GM23338 (cell line): ENCODE measurements around the gene RPL37A. TPM values are rescaled to one million over a fixed set of nuclear protein-coding genes. Genes with fewer than 3 reads are reported as not detected.

Experiments
- ATAC-seq: fragments of 200-7000 bp; cut with Tn5 transposase; 3 replicates; pipeline ENCODE4 v1.9.1; 2020
- DNase-seq: peaks from one replicate; pipeline ENCODE4 v3.0.0-alpha.2; 2015; ENCODE audit warnings: low spot score
- H2AFZ ChIP-seq: fragments of 200-600 bp; sonication (generic); 2 replicates; pipeline ENCODE4 v1.8.0; 2016; ENCODE audit warnings: antibody characterized with exemption, mild to moderate bottlenecking, moderate library complexity
- H3F3A ChIP-seq: fragments of 200-600 bp; sonication (generic); replicated peaks from 2 replicates; pipeline ENCODE4 v1.8.0; 2017; ENCODE audit warnings: antibody characterized with exemption, mixed run types, low read depth
- H3K27ac ChIP-seq: fragments of 200-600 bp; sonication (generic); 2 replicates; pipeline ENCODE4 v1.6.1; 2016; ENCODE audit warnings: low read depth
- H3K27me3 ChIP-seq: fragments of 200-600 bp; sonication (generic); 2 replicates; pipeline ENCODE4 v1.8.0; 2016; ENCODE audit warnings: mild to moderate bottlenecking, mixed run types, moderate library complexity; ENCODE audit not compliant: insufficient read depth
- H3K36me3 ChIP-seq: fragments of 200-600 bp; sonication (generic); 2 replicates; pipeline ENCODE4 v1.8.0; 2016; ENCODE audit warnings: mild to moderate bottlenecking; ENCODE audit not compliant: insufficient read depth
- H3K4me1 ChIP-seq: fragments of 200-600 bp; sonication (generic); 2 replicates; pipeline ENCODE4 v1.8.0; 2016; ENCODE audit warnings: mild to moderate bottlenecking, moderate library complexity; ENCODE audit not compliant: insufficient read depth
- H3K4me2 ChIP-seq: fragments of 200-600 bp; sonication (generic); 2 replicates; pipeline ENCODE4 v1.7.1; 2017; ENCODE audit warnings: mixed run types
- H3K4me3 ChIP-seq: fragments of 200-600 bp; sonication (generic); 2 replicates; pipeline ENCODE4 v1.6.1; 2016; ENCODE audit warnings: mixed run types
- H3K79me2 ChIP-seq: fragments of 200-600 bp; sonication (generic); replicated peaks from 2 replicates; pipeline ENCODE4 v1.8.0; 2017; ENCODE audit warnings: mild to moderate bottlenecking; ENCODE audit not compliant: insufficient read depth
- H3K9me2 ChIP-seq: fragments of 200-600 bp; sonication (generic); 2 replicates; pipeline ENCODE4 v1.8.0; 2017; ENCODE audit not compliant: insufficient read depth
- H4K20me1 ChIP-seq: fragments of 200-600 bp; sonication (generic); replicated peaks from 2 replicates; pipeline ENCODE4 v1.8.0; 2017; ENCODE audit warnings: mild to moderate bottlenecking; ENCODE audit not compliant: insufficient read depth
- H3K27ac Mint-ChIP-seq: 2 replicates; pipeline ENCODE4 v1.8.0; 2020; ENCODE audit warnings: inconsistent platforms, mild to moderate bottlenecking, moderate library complexity, mixed read lengths
- H3K27me3 Mint-ChIP-seq: 3 replicates; pipeline ENCODE4 v1.8.0; 2022; ENCODE audit warnings: low read depth, mild to moderate bottlenecking, moderate library complexity, mixed read lengths, inconsistent platforms; ENCODE audit not compliant: insufficient read depth, poor library complexity
- H3K36me3 Mint-ChIP-seq: 3 replicates; pipeline ENCODE4 v1.8.0; 2021; ENCODE audit warnings: low read depth, mild to moderate bottlenecking, inconsistent platforms, moderate library complexity, mixed read lengths
- H3K4me1 Mint-ChIP-seq: 3 replicates; pipeline ENCODE4 v1.8.0; 2020; ENCODE audit warnings: mild to moderate bottlenecking, inconsistent platforms, mixed read lengths
- H3K4me3 Mint-ChIP-seq: 3 replicates; pipeline ENCODE4 v1.8.0; 2021; ENCODE audit warnings: moderate library complexity, mild to moderate bottlenecking, inconsistent platforms, mixed read lengths
- H3K9me3 Mint-ChIP-seq: 3 replicates; pipeline ENCODE4 v1.8.0; 2020; ENCODE audit warnings: moderate library complexity, mild to moderate bottlenecking, inconsistent platforms, mixed read lengths
- CTCF ChIP-seq, 2 experiments: fragments of 200-600 bp in 1 of 2; sonication (generic) in 1 of 2; conservative IDR thresholded peaks; 2 replicates each; pipeline versions ENCODE4 v1.5.1 to v1.6.1; 2016 to 2017; ENCODE audit warnings: antibody characterized with exemption in 2 of 2, low read depth in 2 of 2, mild to moderate bottlenecking in 2 of 2, moderate library complexity in 1 of 2
- EZH2 ChIP-seq: fragments of 200-600 bp; sonication (generic); IDR thresholded peaks from one replicate; pipeline ENCODE4 v1.8.0; 2017; ENCODE audit warnings: antibody characterized with exemption, mild to moderate bottlenecking, low read depth; ENCODE audit not compliant: unreplicated experiment
- REST ChIP-seq: IDR thresholded peaks from one replicate; pipeline ENCODE4 v1.6.1; 2018; ENCODE audit warnings: antibody characterized with exemption; ENCODE audit not compliant: unreplicated experiment
- polyA plus RNA-seq: library from polyadenylated mRNA; unstranded; fragments of >200 nt; fragmentation: Nextera tagmentation; extraction: Ambion mirVana; gene quantifications from 2 replicates; pipeline ENCODE4 v1.2.1, GENCODE V29; 2016
- total RNA-seq: library from RNA; depleted of rRNA; stranded (reverse); fragments of >200 nt; shearing (Covaris generic); gene quantifications from 2 replicates; pipeline ENCODE4 v1.2.3, GENCODE V29; 2014
- TF ChIP-seq, protein P1 (sequence below): fragments of 250-450 bp; sonication (Bioruptor Pico); IDR thresholded peaks from 2 replicates; pipeline ENCODE4 v1.5.0; 2020; ENCODE audit warnings: mild to moderate bottlenecking, moderate library complexity

RPL37A gene
- total and polyA plus RNA-seq, 2 experiments from 2014 or later = 1,118 to 5,036 TPM

GRCh38 chr2:216519154-216519762 is 20.6 kb downstream of the RPL37A start:
- peak; percentile 90 for DNase-seq
- no peak overlapping the region for H2AFZ ChIP-seq
- no peaks in the 10 kb centered on the region for H3F3A ChIP-seq

More at GRCh38 chr2:216519154-216519762, 20.6 kb downstream of the RPL37A start:
- no peak overlapping the region for H3K4me2 ChIP-seq
- TF ChIP-seq CTCF (conservative IDR thresholded peaks at IDR 0.05; ENCODE audit: low read depth in 2 of 2) (peak; percentile 81 to 83), REST (no peak), EZH2 (no peak)
- TF ChIP-seq, protein P1, sequence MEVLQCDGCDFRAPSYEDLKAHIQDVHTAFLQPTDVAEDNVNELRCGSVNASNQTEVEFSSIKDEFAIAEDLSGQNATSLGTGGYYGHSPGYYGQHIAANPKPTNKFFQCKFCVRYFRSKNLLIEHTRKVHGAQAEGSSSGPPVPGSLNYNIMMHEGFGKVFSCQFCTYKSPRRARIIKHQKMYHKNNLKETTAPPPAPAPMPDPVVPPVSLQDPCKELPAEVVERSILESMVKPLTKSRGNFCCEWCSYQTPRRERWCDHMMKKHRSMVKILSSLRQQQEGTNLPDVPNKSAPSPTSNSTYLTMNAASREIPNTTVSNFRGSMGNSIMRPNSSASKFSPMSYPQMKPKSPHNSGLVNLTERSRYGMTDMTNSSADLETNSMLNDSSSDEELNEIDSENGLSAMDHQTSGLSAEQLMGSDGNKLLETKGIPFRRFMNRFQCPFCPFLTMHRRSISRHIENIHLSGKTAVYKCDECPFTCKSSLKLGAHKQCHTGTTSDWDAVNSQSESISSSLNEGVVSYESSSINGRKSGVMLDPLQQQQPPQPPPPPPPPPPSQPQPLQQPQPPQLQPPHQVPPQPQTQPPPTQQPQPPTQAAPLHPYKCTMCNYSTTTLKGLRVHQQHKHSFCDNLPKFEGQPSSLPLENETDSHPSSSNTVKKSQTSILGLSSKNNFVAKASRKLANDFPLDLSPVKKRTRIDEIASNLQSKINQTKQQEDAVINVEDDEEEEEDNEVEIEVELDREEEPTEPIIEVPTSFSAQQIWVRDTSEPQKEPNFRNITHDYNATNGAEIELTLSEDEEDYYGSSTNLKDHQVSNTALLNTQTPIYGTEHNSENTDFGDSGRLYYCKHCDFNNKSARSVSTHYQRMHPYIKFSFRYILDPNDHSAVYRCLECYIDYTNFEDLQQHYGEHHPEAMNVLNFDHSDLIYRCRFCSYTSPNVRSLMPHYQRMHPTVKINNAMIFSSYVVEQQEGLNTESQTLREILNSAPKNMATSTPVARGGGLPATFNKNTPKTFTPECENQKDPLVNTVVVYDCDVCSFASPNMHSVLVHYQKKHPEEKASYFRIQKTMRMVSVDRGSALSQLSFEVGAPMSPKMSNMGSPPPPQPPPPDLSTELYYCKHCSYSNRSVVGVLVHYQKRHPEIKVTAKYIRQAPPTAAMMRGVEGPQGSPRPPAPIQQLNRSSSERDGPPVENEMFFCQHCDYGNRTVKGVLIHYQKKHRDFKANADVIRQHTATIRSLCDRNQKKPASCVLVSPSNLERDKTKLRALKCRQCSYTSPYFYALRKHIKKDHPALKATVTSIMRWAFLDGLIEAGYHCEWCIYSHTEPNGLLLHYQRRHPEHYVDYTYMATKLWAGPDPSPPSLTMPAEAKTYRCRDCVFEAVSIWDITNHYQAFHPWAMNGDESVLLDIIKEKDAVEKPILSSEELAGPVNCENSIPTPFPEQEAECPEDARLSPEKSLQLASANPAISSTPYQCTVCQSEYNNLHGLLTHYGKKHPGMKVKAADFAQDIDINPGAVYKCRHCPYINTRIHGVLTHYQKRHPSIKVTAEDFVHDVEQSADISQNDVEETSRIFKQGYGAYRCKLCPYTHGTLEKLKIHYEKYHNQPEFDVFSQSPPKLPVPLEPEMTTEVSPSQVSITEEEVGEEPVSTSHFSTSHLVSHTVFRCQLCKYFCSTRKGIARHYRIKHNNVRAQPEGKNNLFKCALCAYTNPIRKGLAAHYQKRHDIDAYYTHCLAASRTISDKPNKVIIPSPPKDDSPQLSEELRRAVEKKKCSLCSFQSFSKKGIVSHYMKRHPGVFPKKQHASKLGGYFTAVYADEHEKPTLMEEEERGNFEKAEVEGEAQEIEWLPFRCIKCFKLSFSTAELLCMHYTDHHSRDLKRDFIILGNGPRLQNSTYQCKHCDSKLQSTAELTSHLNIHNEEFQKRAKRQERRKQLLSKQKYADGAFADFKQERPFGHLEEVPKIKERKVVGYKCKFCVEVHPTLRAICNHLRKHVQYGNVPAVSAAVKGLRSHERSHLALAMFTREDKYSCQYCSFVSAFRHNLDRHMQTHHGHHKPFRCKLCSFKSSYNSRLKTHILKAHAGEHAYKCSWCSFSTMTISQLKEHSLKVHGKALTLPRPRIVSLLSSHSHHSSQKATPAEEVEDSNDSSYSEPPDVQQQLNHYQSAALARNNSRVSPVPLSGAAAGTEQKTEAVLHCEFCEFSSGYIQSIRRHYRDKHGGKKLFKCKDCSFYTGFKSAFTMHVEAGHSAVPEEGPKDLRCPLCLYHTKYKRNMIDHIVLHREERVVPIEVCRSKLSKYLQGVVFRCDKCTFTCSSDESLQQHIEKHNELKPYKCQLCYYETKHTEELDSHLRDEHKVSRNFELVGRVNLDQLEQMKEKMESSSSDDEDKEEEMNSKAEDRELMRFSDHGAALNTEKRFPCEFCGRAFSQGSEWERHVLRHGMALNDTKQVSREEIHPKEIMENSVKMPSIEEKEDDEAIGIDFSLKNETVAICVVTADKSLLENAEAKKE (CRISPR knock-in tag) = no peak
- no peaks in the 10 kb centered on the region; the same call in 1 of the 2 replicates for H3K9me2 ChIP-seq
- Mint-ChIP-seq H3K9me3 (no peaks in the 10 kb centered on the region), H3K27ac (no peak overlapping the region; the same call in 1 of the 2 replicates), H3K4me3 (no peak overlapping the region), H3K4me1 (no peaks in the 10 kb centered on the region), H3K27me3 (peaks cover 3% of the 10 kb centered on the region), H3K36me3 (no peaks in the 10 kb centered on the region; the same call in 2 of the 3 replicates)
- H3K27me3 ChIP-seq = no peaks in the 10 kb centered on the region
- H3K4me3 ChIP-seq = no peak overlapping the region
- H3K36me3 ChIP-seq = no peaks in the 10 kb centered on the region
- peak; percentile 89 for ATAC-seq
- no peak overlapping the region for H3K27ac ChIP-seq
- no peaks in the 10 kb centered on the region; the same call in 1 of the 2 replicates for H4K20me1 ChIP-seq
- H3K4me1 ChIP-seq = no peaks in the 10 kb centered on the region
- H3K79me2 ChIP-seq = no peaks in the 10 kb centered on the region
